Hindlimb muscle (tissue), 1 donor: Measurements from ENCODE around the gene ALDH18A1. TPM values are rescaled to one million over a fixed set of nuclear protein-coding genes. Genes with fewer than 3 reads are reported as not detected.

Experiments used
- polyA plus RNA-seq: library from polyadenylated mRNA; unstranded; fragments of 120-200 nt; gene quantifications from one replicate; pipeline ENCODE4 v1.2.1, GENCODE V29; 2013; ENCODE audit not compliant: insufficient read length

ALDH18A1 gene
- polyA plus RNA-seq, 1 donor, result 31.3 TPM

Other genes with a start within 250 kb of the ALDH18A1 start
- gene SORBS1, start 95.3 kb downstream of the ALDH18A1 start, polyA plus RNA-seq, result 72.6 TPM
- gene TCTN3, start 37.2 kb upstream of the ALDH18A1 start, polyA plus RNA-seq, result 23.7 TPM
- 10.4 TPM for gene ENTPD1, start 99.5 kb upstream of the ALDH18A1 start, polyA plus RNA-seq